IMR-90 (cell line): Measurements from ENCODE around the gene GOSR1. TPM values are rescaled to one million over a fixed set of nuclear protein-coding genes. Genes with fewer than 3 reads are reported as not detected.

ENCODE experiments used
- ATAC-seq: fragments of 200-7000 bp; cut with Tn5 transposase; 2 replicates; pipeline ENCODE4 v1.9.1; 2020; ENCODE audit warnings: low read depth, mild to moderate bottlenecking, moderate library complexity
- BruUV-seq: library from RNA; stranded (reverse); fragments of 400-500 nt; replicated peaks from 2 replicates; lab custom pipeline; 2021; lab: Mats Ljungman, UMichigan
- CTCF ChIA-PET: fragments of 300-600 bp; formaldehyde crosslinking; extraction: SDS; loops from one replicate; lab custom pipeline; 2021; ENCODE audit warnings: antibody characterized with exemption; lab: Yijun Ruan, JAX
- POLR2A ChIA-PET: fragments of 300-600 bp; sonication (Branson Sonifier 250); formaldehyde crosslinking; loops from one replicate; lab custom pipeline; 2022; ENCODE audit warnings: antibody characterized with exemption; ENCODE audit not compliant: unreplicated experiment; lab: Charles Lee
- DNase-seq: peaks from one replicate; pipeline ENCODE4 v3.0.0; 2013
- H2AFZ ChIP-seq: replicated peaks from 2 replicates; pipeline ENCODE3; 2013; ENCODE audit warnings: low read length, mild to moderate bottlenecking; ENCODE audit not compliant: poor library complexity
- H2AK5ac ChIP-seq: 2 replicates; pipeline ENCODE4 v1.6.1; 2013; ENCODE audit warnings: low read depth, low read length, inconsistent platforms
- H2AK9ac ChIP-seq: replicated peaks from 2 replicates; pipeline ENCODE3; 2013; ENCODE audit warnings: mild to moderate bottlenecking, low read depth, low read length, moderate library complexity; ENCODE audit not compliant: poor library complexity
- H2BK120ac ChIP-seq: 2 replicates; pipeline ENCODE4 v1.6.1; 2013; ENCODE audit warnings: low read depth, low read length, inconsistent platforms
- H2BK15ac ChIP-seq: 3 replicates; pipeline ENCODE4 v1.6.1; 2013; ENCODE audit warnings: low read depth, low read length, inconsistent platforms
- H2BK20ac ChIP-seq: 2 replicates; pipeline ENCODE4 v1.6.1; 2013; ENCODE audit warnings: low read depth, mild to moderate bottlenecking, inconsistent platforms, low read length, moderate library complexity
- H2BK5ac ChIP-seq: 2 replicates; pipeline ENCODE4 v1.6.1; 2013; ENCODE audit warnings: mild to moderate bottlenecking, low read depth, low read length, inconsistent platforms; ENCODE audit not compliant: poor library complexity, severe bottlenecking
- H3K14ac ChIP-seq: replicated peaks from 2 replicates; pipeline ENCODE4 v1.6.1; 2013; ENCODE audit warnings: low read depth, low read length, inconsistent platforms
- H3K18ac ChIP-seq: 2 replicates; pipeline ENCODE4 v1.6.1; 2013; ENCODE audit warnings: low read depth, low read length, control low read depth
- H3K23ac ChIP-seq: 2 replicates; pipeline ENCODE4 v1.6.1; 2013; ENCODE audit warnings: low read depth, low read length, inconsistent platforms
- H3K27ac ChIP-seq: 2 replicates; pipeline ENCODE4 v1.5.1; 2013; ENCODE audit warnings: mild to moderate bottlenecking, control low read depth, low read length; ENCODE audit not compliant: insufficient read depth
- H3K27me3 ChIP-seq: 2 replicates; pipeline ENCODE4 v1.6.1; 2013; ENCODE audit warnings: low read length; ENCODE audit not compliant: control insufficient read depth, insufficient read depth
- H3K36me3 ChIP-seq: 2 replicates; pipeline ENCODE4 v1.6.1; 2013; ENCODE audit warnings: low read length, mixed read lengths; ENCODE audit not compliant: control insufficient read depth, insufficient read depth
- H3K4ac ChIP-seq: 2 replicates; pipeline ENCODE4 v1.6.1; 2013; ENCODE audit warnings: low read depth, low read length, inconsistent platforms
- H3K4me1 ChIP-seq: 2 replicates; pipeline ENCODE4 v1.6.1; 2013; ENCODE audit warnings: low read length, mixed read lengths; ENCODE audit not compliant: control insufficient read depth, insufficient read depth
- H3K4me2 ChIP-seq: 2 replicates; pipeline ENCODE4 v1.6.1; 2013; ENCODE audit warnings: low read depth, mild to moderate bottlenecking, control low read depth, low read length, moderate library complexity
- H3K4me3 ChIP-seq: 2 replicates; pipeline ENCODE4 v1.5.1; 2013; ENCODE audit warnings: low read depth, mild to moderate bottlenecking, control low read depth, low read length, moderate library complexity; ENCODE audit not compliant: insufficient read depth
- H3K56ac ChIP-seq: 2 replicates; pipeline ENCODE4 v1.6.1; 2013; ENCODE audit warnings: low read length, inconsistent platforms; ENCODE audit not compliant: insufficient read depth; ENCODE audit errors: extremely low read depth
- H3K79me1 ChIP-seq, 2 experiments: 2 replicates each; pipeline ENCODE4 v1.6.1; 2013; ENCODE audit warnings: low read length in 2 of 2, inconsistent platforms in 1 of 2, low read depth in 1 of 2
- H3K9ac ChIP-seq: 2 replicates; pipeline ENCODE4 v1.6.1; 2013; ENCODE audit warnings: low read depth, low read length, control low read depth
- H3K9me1 ChIP-seq: 2 replicates; pipeline ENCODE4 v1.6.1; 2013; ENCODE audit warnings: low read length, inconsistent platforms; ENCODE audit not compliant: insufficient read depth
- H3K9me3 ChIP-seq: 2 replicates; pipeline ENCODE4 v1.6.1; 2013; ENCODE audit warnings: low read length; ENCODE audit not compliant: control insufficient read depth, insufficient read depth
- H4K20me1 ChIP-seq: 2 replicates; pipeline ENCODE4 v1.6.1; 2013; ENCODE audit warnings: low read length, inconsistent platforms; ENCODE audit not compliant: insufficient read depth
- H4K5ac ChIP-seq: 2 replicates; pipeline ENCODE4 v1.6.1; 2013; ENCODE audit warnings: mild to moderate bottlenecking, low read depth, low read length, control low read depth
- H4K8ac ChIP-seq, 2 experiments: 2 replicates each; pipeline ENCODE4 v1.6.1; 2013; ENCODE audit warnings: low read depth in 2 of 2, low read length in 2 of 2, control low read depth in 1 of 2, inconsistent platforms in 1 of 2
- H4K91ac ChIP-seq: 2 replicates; pipeline ENCODE4 v1.6.1; 2013; ENCODE audit warnings: low read depth, low read length, inconsistent platforms; ENCODE audit not compliant: insufficient read depth
- CHD1 ChIP-seq: IDR thresholded peaks from 2 replicates; pipeline ENCODE4 v1.6.1; 2012; ENCODE audit warnings: low read depth, low read length, improper control_type of control experiment
- FOS ChIP-seq: fragments of 150-350 bp; IDR thresholded peaks from 2 replicates; pipeline ENCODE4 v1.6.1; 2016; ENCODE audit warnings: low read depth, low read length
- MAFK ChIP-seq: IDR thresholded peaks from 2 replicates; pipeline ENCODE4 v1.6.1; 2012; ENCODE audit warnings: low read depth, low read length, improper control_type of control experiment
- MAZ ChIP-seq: IDR thresholded peaks from 2 replicates; pipeline ENCODE4 v1.6.1; 2012; ENCODE audit warnings: low read depth, mild to moderate bottlenecking, low read length, improper control_type of control experiment, moderate library complexity, borderline replicate concordance
- MXI1 ChIP-seq: IDR thresholded peaks from 2 replicates; pipeline ENCODE4 v1.6.1; 2012; ENCODE audit warnings: low read depth, mild to moderate bottlenecking, low read length, moderate library complexity, borderline replicate concordance
- NFE2L2 ChIP-seq: fragments of 150-350 bp; IDR thresholded peaks from 2 replicates; pipeline ENCODE4 v1.6.1; 2016; ENCODE audit warnings: low read depth, mild to moderate bottlenecking, low read length
- POLR2A ChIP-seq: IDR thresholded peaks from 2 replicates; pipeline ENCODE4 v1.6.1; 2012; ENCODE audit warnings: mild to moderate bottlenecking, low read depth, low read length
- RAD21 ChIP-seq: IDR thresholded peaks from 2 replicates; pipeline ENCODE4 v1.6.1; 2012; ENCODE audit warnings: low read length, improper control_type of control experiment
- RCOR1 ChIP-seq: IDR thresholded peaks from 2 replicates; pipeline ENCODE4 v1.6.1; 2012; ENCODE audit warnings: mild to moderate bottlenecking, low read length, improper control_type of control experiment; ENCODE audit not compliant: insufficient replicate concordance
- RFX5 ChIP-seq: IDR thresholded peaks from 2 replicates; pipeline ENCODE4 v1.8.0; 2012; ENCODE audit warnings: low read depth, mild to moderate bottlenecking, low read length, moderate library complexity
- WGBS, 2 experiments: methylation state at CpG; one replicate each; pipeline versions ENCODE4 v1.1.5 to v1.1.7; 2013; ENCODE audit warnings: missing lambda C conversion rate in 2 of 2; ENCODE audit not compliant: insufficient read length in 1 of 2; ENCODE audit errors: extremely low coverage in 2 of 2; 5-methylcytosine and 5-hydroxymethylcytosine counted together
- dilution Hi-C: fragments of 300-500 bp; cut with HindIII; formaldehyde crosslinking; loops from one replicate; pipeline ENCODE4 v1.14.3; 2018; ENCODE audit warnings: low sequenced_read_pairs; ENCODE audit not compliant: unreplicated experiment
- in situ Hi-C: fragments of 300-500 bp; cut with MboI; formaldehyde crosslinking; loops from 3 replicates; pipeline ENCODE4 v1.14.3; 2019; ENCODE audit warnings: low sequenced_read_pairs, inconsistent platforms, mixed read lengths
- intact Hi-C: fragments of 100-400 bp; cut with micrococcal nuclease; formaldehyde crosslinking; loops from 2 replicates; pipeline ENCODE4 v1.10.0; 2022
- polyA plus RNA-seq, 3 experiments: library from polyadenylated mRNA; depleted of rRNA; stranded (reverse); fragments of >200 nt; gene quantifications; 2 replicates each; pipeline ENCODE4 v1.2.3, GENCODE V29; 2012; ENCODE audit warnings: low replicate concordance in 1 of 3
- total RNA-seq: library from RNA; depleted of rRNA; stranded (reverse); fragments of >200 nt; gene quantifications from 2 replicates; pipeline ENCODE4 v1.2.3, GENCODE V29; 2012
- TF ChIP-seq, protein P1 (sequence below): conservative IDR thresholded peaks from 2 replicates; pipeline ENCODE4 v1.5.1; 2012; ENCODE audit warnings: mild to moderate bottlenecking, low read depth, low read length, improper control_type of control experiment
- TF ChIP-seq, protein P2 (sequence below): fragments of 150-350 bp; IDR thresholded peaks from 2 replicates; pipeline ENCODE4 v1.6.1; 2016; ENCODE audit warnings: low read depth, mild to moderate bottlenecking, low read length, moderate library complexity, borderline replicate concordance

The GOSR1 gene
- total and polyA plus RNA-seq, 2 of the 4 experiments (the other 2 are of a cell fraction): 21.2 to 47.5 TPM

DNA sequence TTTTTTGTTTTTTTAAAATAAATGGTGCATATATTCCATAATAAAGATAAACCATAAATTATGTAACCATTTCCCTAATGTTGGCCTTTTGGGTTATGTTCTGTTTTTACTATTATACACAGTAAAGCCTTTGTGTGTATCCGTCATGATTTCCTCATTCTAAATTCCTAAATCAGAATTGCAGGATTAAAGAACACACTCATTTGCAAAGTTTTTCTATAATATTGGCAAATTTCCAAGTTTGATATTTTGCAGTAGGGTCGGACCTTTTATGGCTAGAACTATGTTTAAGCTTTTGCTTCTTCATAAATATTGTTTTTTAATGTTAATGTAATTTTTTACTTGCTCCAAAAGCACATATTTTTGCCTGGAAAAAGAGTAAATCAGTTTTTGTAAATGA, 16.6 kb downstream of the GOSR1 start:
- H3K9me1 ChIP-seq: no peaks in the 10 kb centered on the region
- H3K27me3 ChIP-seq: no peaks in the 10 kb centered on the region
- H3K36me3 ChIP-seq: peaks cover 34% of the 10 kb centered on the region
- POLR2A ChIA-PET: interaction anchor here (0.6 kb wide), 1 partner anchor 12 kb away, joined by 3 read pairs; no protein-coding TSS in a partner anchor
- H4K5ac ChIP-seq: no peak overlapping the region
- no CpG with 5 or more reads among the region's 2 CpGs for WGBS, 2 experiments
- no peak overlapping the region for H2AK5ac ChIP-seq
- H2AK9ac ChIP-seq: no peak overlapping the region
- BruUV-seq: no TSS peak
- DNase-seq (no peak), ATAC-seq (no peak)
- H3K9me3 ChIP-seq: no peaks in the 10 kb centered on the region
- in situ Hi-C loops (no loop called here), intact Hi-C loops (no loop called here), dilution Hi-C loops (no loop called here)
- H2BK20ac ChIP-seq: no peak overlapping the region
- H4K20me1 ChIP-seq: no peaks in the 10 kb centered on the region; the same call in 1 of the 2 replicates
- H2AFZ ChIP-seq: no peak overlapping the region
- H3K23ac ChIP-seq: no peak overlapping the region
- no peak overlapping the region for H4K8ac ChIP-seq
- no peak overlapping the region for H3K56ac ChIP-seq
- peaks cover 7 to 13% of the 10 kb centered on the region in 2 experiments for H3K79me1 ChIP-seq
- CTCF ChIA-PET: interaction anchor here (0.6 to 1.0 kb wide), 3 partner anchors 17 to 157 kb away, joined by 3 read pairs; partner anchors contain the start of gene GOSR1
- no peak for TF ChIP-seq RAD21
- TF ChIP-seq RFX5: no peak
- TF ChIP-seq NFE2L2: no peak
- no peak for TF ChIP-seq CHD1
- TF ChIP-seq MAFK: no peak
- no peak for TF ChIP-seq MAZ
- TF ChIP-seq, protein P1, sequence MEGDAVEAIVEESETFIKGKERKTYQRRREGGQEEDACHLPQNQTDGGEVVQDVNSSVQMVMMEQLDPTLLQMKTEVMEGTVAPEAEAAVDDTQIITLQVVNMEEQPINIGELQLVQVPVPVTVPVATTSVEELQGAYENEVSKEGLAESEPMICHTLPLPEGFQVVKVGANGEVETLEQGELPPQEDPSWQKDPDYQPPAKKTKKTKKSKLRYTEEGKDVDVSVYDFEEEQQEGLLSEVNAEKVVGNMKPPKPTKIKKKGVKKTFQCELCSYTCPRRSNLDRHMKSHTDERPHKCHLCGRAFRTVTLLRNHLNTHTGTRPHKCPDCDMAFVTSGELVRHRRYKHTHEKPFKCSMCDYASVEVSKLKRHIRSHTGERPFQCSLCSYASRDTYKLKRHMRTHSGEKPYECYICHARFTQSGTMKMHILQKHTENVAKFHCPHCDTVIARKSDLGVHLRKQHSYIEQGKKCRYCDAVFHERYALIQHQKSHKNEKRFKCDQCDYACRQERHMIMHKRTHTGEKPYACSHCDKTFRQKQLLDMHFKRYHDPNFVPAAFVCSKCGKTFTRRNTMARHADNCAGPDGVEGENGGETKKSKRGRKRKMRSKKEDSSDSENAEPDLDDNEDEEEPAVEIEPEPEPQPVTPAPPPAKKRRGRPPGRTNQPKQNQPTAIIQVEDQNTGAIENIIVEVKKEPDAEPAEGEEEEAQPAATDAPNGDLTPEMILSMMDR: no peak
- TF ChIP-seq FOS: no peak
- no peak for TF ChIP-seq POLR2A
- TF ChIP-seq, protein P2, sequence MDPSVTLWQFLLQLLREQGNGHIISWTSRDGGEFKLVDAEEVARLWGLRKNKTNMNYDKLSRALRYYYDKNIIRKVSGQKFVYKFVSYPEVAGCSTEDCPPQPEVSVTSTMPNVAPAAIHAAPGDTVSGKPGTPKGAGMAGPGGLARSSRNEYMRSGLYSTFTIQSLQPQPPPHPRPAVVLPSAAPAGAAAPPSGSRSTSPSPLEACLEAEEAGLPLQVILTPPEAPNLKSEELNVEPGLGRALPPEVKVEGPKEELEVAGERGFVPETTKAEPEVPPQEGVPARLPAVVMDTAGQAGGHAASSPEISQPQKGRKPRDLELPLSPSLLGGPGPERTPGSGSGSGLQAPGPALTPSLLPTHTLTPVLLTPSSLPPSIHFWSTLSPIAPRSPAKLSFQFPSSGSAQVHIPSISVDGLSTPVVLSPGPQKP: no peak
- no peak for TF ChIP-seq RCOR1
- TF ChIP-seq MXI1: no peak
- no peak overlapping the region for H3K4me3 ChIP-seq
- H4K91ac ChIP-seq: no peak overlapping the region
- H3K27ac ChIP-seq: no peak overlapping the region
- H3K14ac ChIP-seq: no peak overlapping the region
- no peaks in the 10 kb centered on the region for H3K4me1 ChIP-seq
- no peak overlapping the region for H2BK15ac ChIP-seq
- no peak overlapping the region for H3K18ac ChIP-seq
- H2BK120ac ChIP-seq: no peak overlapping the region
- H3K9ac ChIP-seq: no peak overlapping the region
- no peak overlapping the region for H3K4me2 ChIP-seq
- H3K4ac ChIP-seq: no peak overlapping the region
- H2BK5ac ChIP-seq: no peak overlapping the region
